ENCODE data around the gene NT5DC1.
"Not testable (repeated sequence)": the region's sequence is repeated elsewhere in the genome, so short reads cannot be mapped to it uniquely, and the experiment has no call there.

Gene NT5DC1

DNA sequence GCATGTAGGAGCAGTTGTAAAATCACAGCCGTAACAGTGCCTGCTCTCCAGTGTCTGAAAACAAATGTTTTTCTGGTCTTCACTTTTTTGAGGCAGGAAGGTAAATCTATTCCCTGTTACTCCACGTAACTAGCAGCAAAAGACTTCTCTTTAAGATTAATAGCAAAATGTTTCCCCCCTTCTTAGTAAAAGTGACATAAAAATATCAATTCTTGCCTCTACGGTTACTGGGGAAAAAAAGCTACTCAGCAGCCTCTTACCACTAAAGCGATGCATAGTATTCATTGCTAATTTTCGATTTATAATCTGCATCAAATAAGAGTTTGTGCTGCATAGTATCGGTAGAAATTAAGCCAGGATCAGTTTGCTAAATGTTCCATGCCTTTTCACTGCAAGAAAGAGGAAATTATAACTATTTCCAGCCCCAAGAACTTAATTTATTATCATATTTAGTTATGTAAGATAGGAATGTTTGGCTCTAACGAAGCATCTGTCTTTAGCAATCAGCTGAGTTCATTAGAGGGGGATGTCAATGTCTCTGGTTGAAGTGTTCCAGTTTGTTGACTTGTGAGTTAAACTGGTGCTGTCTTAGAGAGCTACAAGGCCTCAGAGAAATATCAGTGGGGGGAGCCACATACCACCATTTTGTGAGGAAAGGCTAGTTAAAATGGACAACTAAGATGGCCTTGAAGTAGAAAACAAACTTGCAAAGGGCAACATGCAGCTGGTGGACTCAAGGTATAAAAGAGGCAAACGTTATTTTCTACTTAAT is 179.7 kb downstream of the NT5DC1 start:
- peak; percentile 95 for DNase-seq

DNA sequence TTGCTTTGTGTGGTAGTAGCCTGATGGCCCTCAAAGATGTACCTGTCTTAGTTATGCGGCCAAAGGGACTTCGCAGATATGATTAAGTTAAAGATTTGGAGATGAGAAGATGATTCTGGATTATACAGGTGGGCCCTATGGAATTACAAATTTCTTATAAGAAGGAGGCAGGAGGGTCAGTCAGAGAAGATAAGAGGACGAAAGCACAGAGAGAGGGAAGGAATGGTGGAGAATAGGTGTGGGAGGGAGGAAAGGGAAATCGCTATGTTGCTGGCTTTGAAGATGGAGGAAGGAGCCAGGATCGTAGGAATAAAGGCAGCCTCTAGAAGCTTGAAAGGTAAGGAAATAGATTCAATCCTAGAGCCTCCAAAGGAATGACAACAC is 180.3 kb downstream of the NT5DC1 start:
- no peak for DNase-seq

DNA sequence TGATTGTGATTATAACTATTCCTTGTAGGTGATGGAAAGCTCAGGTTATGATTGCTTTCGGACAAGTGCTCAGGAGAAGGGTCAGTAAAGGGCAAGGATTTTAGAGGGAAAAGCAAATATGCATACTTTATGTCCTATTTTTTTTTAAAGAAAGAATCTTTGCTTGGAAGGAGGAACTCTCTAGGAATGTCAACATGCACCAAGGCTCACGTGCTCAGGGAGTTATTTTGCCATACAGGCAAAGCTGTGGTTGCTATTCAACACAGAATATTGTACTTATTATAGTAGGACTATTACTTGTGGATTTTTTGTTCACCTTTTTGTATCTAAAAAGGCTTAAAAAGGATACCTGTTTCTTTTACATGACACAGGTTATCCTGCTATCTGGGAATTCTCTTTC is 182.0 kb downstream of the NT5DC1 start:
- no peak for DNase-seq

DNA sequence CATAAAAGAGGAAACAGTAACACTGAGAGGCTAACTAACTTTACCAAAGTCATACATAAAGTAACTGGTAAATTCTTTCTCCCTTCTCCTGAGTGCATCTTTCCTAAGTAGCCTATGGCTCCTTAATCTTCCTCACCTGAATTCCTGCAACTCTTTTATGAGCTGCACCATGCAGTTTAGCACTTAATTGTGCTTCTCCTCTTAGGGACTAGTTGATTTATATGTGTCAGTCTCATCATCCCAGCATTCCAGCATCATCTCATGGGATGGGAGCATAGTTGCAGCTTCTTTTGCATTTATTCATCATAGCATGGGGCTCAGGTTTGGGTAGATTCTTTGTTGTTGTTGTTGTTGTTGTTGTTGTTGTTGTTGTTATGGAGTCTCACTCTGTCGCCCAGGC is 182.5 kb downstream of the NT5DC1 start:
- DNase-seq = no peak

DNA sequence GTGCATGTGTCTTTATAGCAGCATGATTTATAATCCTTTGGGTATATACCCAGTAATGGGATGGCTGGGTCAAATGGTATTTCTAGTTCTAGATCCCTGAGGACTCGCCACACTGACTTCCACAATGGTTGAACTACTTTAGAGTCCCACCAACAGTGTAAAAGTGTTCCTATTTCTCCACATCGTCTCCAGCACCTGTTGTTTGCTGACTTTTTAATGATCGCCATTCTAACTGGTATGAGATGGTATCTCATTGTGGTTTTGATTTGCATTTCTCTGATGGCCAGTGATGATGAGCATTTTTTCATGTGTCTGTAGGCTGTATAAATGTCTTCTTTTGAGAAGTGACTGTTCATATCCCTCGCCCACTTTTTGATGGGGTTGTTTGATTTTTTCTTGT is 184.3 kb downstream of the NT5DC1 start:
- not testable (repeated sequence) for DNase-seq

DNA sequence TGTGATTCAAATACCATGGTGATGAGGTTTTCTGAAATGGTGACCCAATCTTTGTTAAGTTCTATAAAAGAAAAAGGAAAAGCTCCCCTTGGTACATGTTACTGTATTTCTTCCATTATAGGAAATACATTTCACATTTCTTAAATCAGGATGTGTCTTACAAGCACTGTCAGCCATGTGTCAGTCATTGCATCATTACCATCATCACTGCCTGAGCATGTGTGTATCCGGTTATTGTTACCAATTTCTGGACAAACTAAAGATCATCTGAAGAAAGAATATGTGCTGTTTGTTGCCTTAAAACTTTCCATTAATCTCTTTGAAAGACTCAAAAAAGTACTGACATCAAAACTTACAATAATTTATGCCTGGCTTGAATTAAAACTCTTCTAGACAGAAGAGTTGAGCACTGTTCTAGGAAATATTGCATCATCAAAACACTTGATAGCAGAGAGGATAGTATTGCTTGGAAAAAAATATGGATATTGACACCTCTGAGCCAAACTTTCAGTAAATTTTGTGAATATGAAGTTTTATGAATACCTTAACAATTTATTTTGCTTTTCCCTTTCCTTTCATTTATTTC is 186.2 kb downstream of the NT5DC1 start:
- DNase-seq = no peak

DNA sequence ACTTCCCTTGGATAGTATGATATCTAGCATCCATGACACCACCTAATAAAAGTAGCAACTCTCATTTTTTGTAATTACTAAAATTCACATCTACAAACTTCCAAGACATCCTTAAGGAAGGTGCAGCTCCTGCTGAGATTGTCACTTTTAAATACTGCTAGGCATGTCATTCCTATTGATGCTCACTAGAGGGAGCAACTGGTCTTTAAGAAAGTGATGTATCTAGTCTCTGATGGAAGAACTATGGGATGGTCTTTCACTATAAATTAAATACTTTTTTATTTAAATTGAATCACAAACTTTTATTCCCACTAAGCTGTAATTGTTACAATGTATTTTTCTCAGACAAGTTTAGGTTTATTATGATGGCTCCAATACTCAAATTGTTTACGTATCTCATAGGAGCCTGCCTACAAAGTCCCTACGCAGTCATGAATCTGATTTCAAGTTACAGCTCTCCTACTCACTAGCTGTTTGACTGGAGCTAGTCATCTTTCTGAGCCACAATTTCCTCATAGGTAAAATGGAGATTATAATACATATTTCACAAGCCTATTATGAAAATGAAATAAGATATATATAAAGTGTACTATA is 187.1 kb downstream of the NT5DC1 start:
- peak; percentile 100 for DNase-seq

DNA sequence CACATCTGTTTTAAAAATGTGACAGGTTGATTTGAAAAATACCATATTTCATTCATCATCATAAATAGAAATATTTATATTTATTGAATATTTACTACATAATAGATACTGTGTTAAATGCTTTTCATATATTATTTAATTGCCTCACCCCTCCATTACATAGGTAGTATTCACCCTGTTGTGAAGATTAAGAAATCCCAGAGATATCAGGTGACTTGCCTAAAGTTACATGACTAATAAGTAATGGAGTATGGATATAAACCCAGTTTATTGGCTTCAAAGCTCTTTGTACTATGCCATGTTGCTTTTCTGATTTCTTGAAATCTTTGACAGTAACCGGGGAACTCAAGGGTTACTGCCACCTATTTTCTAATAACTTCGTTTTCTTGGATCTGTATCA is 189.2 kb downstream of the NT5DC1 start:
- no peak for DNase-seq

DNA sequence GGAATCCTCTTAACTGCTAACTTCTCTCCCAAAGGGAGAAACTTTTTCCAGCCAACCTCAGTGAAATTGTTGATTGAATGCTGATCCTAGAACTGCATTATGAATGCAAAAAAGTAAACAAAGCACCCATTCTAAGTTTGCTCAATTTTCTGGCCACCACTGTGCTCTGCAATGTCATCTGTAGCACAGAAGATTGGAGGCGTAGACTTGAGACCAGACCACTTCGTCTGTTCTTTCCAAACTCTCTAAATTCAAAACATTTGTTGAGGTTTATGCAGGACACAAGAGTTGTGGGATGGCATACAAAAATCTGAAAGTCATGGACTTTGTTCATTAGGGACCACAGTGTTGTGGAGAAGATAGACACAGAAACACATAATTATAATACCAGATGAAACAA is 190.1 kb downstream of the NT5DC1 start:
- no peak for DNase-seq

DNA sequence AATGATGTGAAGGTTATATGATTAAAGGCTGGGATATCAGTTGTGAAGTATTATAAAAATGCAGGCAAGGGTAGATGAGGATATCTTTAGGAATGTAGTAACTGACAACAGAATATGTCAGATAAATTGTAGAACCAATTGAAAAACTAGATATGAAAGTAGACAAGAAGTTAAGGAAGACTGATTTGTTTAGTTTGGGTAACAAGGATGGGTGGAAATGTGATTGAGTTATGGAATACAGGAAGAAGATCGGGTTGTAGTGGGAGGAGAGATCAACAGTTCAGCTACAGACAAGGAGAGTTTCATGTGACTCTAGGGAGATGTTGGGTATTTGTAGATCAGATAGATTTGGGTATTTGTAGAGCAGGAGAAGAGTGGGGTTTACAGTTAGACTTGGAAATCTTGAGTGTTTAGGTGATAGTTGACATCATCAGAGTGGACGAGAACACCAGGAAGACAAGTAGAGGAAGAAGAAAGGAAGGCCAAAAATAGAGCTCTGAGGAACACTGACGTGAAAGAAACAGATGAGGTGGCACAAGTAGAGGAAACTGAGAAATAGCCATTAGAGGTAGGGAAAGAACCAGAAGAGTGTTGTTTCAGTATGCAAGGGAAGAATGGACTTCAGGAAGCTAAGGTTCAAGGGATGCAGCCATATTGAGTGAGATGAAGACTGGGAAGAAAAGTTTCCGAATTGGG is 191.2 kb downstream of the NT5DC1 start:
- no peak for DNase-seq

DNA sequence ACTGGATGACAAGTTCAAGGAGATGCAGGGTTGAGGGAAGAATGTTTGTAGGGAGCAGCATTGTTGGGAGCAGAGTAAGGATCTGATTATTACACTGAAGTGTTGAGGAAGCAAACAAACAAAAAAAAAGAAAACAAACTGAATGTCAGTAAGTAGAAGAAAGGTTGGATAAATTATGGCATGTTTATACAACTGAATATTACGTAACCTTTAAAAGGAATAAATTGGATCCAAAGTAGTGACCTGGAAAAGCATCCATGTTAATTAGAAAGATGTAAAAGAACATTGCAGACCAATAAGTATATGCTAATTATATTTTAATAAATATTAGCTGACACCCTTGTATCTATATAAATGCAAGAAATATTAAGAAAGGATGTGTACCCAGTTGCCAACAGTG is 191.9 kb downstream of the NT5DC1 start:
- no peak for DNase-seq

DNA sequence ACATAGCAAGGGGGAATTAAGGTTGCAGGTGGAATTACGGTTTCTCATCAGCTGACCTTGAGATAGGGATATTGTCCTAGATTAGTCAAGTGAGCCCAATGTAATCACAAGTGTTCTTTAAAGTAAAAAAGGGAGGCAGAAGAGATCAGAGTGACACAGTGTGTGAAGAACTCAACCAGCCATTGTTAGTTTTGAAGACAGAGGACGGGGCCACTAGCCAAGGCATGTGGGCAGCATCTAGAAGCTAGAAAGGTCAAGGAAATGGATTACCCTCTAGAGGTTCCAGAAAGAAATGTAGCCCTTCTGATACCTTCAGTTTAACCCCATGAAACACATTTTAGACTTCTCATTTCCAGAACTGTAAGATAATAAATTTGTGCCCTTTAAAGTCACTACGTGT is 197.6 kb downstream of the NT5DC1 start:
- DNase-seq = no peak

DNA sequence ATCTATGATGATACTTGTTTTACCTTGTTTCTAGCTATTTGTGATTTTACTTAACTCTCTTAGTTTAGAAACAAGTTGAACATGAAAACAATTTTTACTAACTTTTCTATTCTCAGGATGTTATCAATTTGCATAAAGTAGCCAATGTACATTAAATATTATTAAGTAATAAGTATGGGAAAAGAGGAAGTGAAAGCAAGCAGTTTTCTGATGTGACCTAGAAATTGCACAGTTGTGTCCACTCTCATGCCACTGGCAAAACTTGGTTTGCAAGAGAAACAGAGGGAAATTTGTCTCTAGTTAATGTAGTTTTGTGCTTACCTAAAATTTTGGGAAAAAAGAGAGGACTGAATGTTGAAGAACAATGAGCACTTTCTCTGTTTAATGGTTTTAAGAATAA is 198.3 kb downstream of the NT5DC1 start:
- DNase-seq = no peak
